GM10266 (cell line): ENCODE measurements around the gene SNX11.

ENCODE experiments used
- DNase-seq: peaks from one replicate; pipeline ENCODE4 v3.0.0; 2012; ENCODE audit errors: extremely low spot score
- TF ChIP-seq, protein P1 (sequence below): IDR thresholded peaks from 2 replicates; pipeline ENCODE4 v1.5.1; 2012; ENCODE audit warnings: mild to moderate bottlenecking, low read depth; ENCODE audit not compliant: control insufficient read depth, insufficient read depth; ENCODE audit errors: missing control alignments

Gene SNX11

DNA sequence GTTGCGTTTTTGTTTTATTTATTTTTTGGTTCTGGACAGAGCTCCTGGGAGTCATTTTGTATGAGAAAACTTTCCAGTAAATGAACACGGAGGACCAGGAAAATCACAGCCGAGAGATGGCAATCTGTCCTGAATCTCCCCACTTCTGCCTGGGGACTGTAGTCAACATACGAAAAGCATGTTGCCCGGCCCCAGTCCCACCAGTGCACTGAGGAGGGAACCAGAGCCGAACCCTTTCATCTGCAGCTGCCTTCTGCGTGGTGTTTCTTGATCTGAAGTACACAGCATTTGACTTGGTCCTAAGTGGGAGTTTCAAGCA is 18.9 kb downstream of the SNX11 start:
- TF ChIP-seq, protein P1, sequence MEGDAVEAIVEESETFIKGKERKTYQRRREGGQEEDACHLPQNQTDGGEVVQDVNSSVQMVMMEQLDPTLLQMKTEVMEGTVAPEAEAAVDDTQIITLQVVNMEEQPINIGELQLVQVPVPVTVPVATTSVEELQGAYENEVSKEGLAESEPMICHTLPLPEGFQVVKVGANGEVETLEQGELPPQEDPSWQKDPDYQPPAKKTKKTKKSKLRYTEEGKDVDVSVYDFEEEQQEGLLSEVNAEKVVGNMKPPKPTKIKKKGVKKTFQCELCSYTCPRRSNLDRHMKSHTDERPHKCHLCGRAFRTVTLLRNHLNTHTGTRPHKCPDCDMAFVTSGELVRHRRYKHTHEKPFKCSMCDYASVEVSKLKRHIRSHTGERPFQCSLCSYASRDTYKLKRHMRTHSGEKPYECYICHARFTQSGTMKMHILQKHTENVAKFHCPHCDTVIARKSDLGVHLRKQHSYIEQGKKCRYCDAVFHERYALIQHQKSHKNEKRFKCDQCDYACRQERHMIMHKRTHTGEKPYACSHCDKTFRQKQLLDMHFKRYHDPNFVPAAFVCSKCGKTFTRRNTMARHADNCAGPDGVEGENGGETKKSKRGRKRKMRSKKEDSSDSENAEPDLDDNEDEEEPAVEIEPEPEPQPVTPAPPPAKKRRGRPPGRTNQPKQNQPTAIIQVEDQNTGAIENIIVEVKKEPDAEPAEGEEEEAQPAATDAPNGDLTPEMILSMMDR: no peak
- DNase-seq: no peak

DNA sequence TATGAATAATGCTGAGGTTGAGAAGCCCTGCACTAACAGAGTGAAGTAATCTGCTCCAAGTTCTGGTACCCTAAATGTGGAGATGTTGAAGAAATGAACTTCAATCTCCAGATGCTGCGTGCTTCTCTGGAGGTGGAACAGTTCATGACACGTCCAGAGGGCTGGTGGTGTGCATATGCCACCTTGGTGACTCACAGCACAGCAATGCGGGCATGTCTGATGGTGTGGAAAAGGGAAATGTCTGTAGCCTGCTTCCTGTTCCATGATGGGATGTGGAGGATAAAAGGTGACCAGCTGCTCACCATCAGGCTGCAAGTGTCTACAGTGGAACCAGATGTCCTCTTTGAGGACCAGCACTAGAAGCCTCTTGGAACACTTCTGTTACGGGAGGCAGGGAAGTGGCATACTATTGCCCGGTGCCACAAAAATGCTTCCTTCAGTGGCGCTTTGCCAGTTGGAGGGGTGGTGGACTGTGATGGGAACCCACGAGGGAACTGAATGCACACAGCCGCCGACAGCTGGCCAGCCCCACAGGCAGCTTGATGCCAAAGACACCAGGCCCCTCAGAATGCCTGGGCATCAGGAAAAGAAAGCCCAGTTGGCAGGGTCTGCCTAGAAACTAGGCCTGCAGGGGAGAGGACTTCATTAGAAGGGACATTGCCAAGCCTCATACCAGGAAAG is 19.9 kb downstream of the SNX11 start:
- TF ChIP-seq, protein P1: no peak
- no peak for DNase-seq

DNA sequence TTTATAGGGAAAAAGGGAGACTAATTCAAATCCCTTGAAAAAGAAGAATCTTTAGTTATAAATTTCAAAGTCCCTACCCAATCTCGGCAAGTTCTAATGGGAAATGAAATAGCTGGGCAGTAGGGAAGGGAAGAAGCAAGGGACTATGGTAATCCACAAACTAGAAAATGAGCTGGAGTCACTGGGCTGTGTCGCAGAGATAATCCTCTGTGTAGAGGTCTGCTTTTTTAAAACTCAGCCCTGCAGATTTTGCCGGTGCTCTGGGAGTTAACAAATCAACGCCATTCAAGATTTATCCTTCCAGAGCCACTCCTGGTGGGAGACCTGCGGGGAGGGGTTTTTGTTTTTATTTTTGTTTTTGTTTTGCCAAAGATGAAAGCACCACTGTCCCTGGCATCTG is 20.8 kb downstream of the SNX11 start:
- TF ChIP-seq, protein P1: no peak
- DNase-seq: no peak

DNA sequence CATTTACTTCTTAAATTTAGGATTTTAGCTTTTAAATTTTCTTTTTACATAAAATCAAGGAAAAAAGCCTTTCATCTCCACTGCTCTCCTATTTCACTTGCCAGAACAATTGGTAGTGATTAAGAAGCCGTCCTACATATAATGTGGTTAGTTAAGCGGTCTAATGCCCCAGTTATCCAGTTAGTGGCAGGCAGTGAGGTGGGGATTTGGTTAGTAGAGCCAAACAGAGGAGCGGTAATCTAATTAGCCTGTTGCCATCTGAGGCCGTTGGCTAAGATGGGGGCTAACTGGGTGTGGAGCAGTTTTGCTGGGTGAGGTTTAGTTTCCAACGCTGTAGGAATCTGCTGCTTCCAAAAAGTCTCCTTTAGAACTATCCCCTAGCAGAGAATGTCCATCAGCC is 22.4 kb downstream of the SNX11 start:
- TF ChIP-seq, protein P1: no peak
- DNase-seq: no peak

DNA sequence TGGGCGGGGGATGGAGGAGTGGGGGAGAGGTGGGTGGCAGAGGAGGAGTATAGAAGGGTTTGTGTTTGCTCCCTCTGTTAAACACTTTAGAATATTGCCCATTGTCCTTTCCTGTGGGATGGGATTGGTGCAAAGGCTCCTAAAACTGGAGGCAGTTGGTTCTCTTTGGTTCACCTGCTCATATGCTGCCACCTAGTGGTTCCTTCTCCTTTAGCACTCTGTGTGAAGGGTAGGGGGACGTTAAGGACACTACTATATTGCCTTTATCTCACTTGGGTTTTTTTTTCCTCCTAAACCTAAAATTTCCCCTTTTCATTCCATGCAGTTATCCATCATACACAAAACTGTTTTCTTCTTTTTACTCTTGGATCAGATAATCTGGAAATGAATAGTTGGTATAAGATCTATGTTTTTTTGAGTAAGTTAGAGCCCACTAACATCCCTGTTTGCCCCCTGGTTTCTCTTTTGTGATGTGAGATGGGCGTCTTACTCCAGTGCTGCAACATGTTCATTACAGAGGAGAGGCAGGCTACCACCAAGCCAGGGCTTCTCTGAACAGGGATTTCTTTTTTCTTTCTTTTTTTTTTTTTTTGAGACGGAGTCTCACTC is 23.8 kb downstream of the SNX11 start:
- TF ChIP-seq, protein P1: peak; percentile 83
- DNase-seq: peak; percentile 60

DNA sequence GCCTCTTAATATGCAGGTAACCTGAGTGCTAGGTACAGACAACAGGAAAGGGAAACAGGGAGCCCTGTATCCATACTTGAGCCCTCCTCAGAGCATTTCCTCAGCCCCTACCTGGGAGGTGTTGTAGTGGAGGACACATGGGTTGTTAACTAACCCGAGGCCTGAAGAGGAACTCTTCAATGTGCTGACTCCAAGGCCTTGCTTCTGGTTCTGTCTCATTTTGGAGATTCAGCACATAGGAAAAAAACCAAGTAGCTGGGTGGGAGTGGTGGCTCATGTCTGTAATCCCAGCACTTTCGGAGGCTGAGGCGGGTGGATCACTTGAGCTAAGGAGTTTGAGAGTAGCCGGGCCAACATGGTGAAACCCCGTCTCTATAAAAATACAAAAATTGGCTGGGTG is 24.8 kb downstream of the SNX11 start:
- TF ChIP-seq, protein P1: no peak
- DNase-seq: no peak

DNA sequence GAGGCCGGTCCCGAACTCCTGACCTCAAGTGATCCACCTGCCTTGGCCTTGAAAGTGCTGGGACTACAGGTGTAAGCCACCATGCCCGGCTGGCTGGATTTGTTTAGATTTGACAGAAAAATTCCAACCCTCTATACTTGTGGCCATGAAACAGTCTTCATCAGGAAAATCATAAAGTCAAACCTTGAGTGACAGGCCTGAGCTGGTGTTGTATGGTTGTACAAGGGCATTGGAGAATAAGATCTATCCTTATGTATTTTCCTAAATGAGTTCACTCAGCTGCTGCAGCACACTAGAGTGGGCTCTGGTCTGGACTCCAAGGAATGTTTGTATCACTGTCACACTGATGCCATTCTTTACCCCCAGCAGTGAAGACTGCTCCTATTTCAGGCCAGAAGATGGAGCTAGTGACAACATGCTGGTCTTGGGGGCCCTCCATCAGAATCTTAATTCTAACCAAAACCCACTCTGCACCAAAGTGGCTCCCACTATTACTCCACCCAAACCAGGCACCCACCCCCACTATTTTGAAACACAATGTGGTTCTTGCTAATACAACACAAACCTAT is 27.4 kb downstream of the SNX11 start:
- DNase-seq: no peak
- TF ChIP-seq, protein P1: peak; percentile 53
